ENCODE measurements around the gene FRMPD2. TPM values are rescaled to one million over a fixed set of nuclear protein-coding genes. Genes with fewer than 3 reads are reported as not detected.

FRMPD2 gene
- total and polyA plus RNA-seq, 4 donors, result 0.28 TPM; not detected in 3

GRCh38 chr10:48233559-48234005 lies 40.9 kb downstream of the FRMPD2 start:
- 92% methylated on average over 2 of the region's 2 CpGs for WGBS
- H3K9me3 ChIP-seq (ENCODE audit: control insufficient read depth in 4 of 4, low read length in 3 of 4), result no peaks in the 10 kb centered on the region
- no peaks in the 10 kb centered on the region for H3K4me1 ChIP-seq (ENCODE audit: control insufficient read depth in 4 of 4, insufficient read depth in 4 of 4, low read length in 3 of 4)
- TF ChIP-seq FOXA2 (IDR thresholded peaks at IDR 0.05), result no peak
- no peak for TF ChIP-seq TAF1 (conservative IDR thresholded peaks at IDR 0.05)
- no peak for TF ChIP-seq RAD21 (IDR thresholded peaks at IDR 0.05)
- no peak for TF ChIP-seq RXRA (IDR thresholded peaks at IDR 0.05)
- no peak for TF ChIP-seq HNF4G (IDR thresholded peaks at IDR 0.05)
- TF ChIP-seq JUND (IDR thresholded peaks at IDR 0.05), result no peak
- no peak for TF ChIP-seq NR2F2 (IDR thresholded peaks at IDR 0.05)
- TF ChIP-seq, protein P1, sequence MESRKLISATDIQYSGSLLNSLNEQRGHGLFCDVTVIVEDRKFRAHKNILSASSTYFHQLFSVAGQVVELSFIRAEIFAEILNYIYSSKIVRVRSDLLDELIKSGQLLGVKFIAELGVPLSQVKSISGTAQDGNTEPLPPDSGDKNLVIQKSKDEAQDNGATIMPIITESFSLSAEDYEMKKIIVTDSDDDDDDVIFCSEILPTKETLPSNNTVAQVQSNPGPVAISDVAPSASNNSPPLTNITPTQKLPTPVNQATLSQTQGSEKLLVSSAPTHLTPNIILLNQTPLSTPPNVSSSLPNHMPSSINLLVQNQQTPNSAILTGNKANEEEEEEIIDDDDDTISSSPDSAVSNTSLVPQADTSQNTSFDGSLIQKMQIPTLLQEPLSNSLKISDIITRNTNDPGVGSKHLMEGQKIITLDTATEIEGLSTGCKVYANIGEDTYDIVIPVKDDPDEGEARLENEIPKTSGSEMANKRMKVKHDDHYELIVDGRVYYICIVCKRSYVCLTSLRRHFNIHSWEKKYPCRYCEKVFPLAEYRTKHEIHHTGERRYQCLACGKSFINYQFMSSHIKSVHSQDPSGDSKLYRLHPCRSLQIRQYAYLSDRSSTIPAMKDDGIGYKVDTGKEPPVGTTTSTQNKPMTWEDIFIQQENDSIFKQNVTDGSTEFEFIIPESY (IDR thresholded peaks at IDR 0.05), result no peak
- no peak for TF ChIP-seq FOXA1 (IDR thresholded peaks at IDR 0.05)
- TF ChIP-seq, protein P2, sequence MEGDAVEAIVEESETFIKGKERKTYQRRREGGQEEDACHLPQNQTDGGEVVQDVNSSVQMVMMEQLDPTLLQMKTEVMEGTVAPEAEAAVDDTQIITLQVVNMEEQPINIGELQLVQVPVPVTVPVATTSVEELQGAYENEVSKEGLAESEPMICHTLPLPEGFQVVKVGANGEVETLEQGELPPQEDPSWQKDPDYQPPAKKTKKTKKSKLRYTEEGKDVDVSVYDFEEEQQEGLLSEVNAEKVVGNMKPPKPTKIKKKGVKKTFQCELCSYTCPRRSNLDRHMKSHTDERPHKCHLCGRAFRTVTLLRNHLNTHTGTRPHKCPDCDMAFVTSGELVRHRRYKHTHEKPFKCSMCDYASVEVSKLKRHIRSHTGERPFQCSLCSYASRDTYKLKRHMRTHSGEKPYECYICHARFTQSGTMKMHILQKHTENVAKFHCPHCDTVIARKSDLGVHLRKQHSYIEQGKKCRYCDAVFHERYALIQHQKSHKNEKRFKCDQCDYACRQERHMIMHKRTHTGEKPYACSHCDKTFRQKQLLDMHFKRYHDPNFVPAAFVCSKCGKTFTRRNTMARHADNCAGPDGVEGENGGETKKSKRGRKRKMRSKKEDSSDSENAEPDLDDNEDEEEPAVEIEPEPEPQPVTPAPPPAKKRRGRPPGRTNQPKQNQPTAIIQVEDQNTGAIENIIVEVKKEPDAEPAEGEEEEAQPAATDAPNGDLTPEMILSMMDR (IDR thresholded peaks at IDR 0.05; ENCODE audit: low read depth, low read length, missing input control), result no peak
- no peak for TF ChIP-seq YY1 (IDR thresholded peaks at IDR 0.05)
- no peak for TF ChIP-seq SP1 (IDR thresholded peaks at IDR 0.05)
- H3K36me3 ChIP-seq (ENCODE audit: control insufficient read depth in 4 of 4, insufficient read depth in 3 of 4, low read depth in 1 of 4, low read length in 3 of 4), result no peaks in the 10 kb centered on the region
- H3K4me3 ChIP-seq (ENCODE audit: low read depth in 1 of 3, low read length in 3 of 3), result no peak overlapping the region
- no peak overlapping the region for H3K27ac ChIP-seq (ENCODE audit: low read depth in 1 of 2, low read length in 2 of 2)
- H3K9ac ChIP-seq (ENCODE audit: low read depth in 1 of 2, low read length in 2 of 2), result no peak overlapping the region
- H3K27me3 ChIP-seq (ENCODE audit: control insufficient read depth in 4 of 4, insufficient read depth in 4 of 4, low read length in 3 of 4), result no peaks in the 10 kb centered on the region
- peak; percentile 23 for DNase-seq (ENCODE audit: low spot score)

GRCh38 chr10:48232717-48233447 lies 41.6 kb downstream of the FRMPD2 start:
- H3K27me3 ChIP-seq (ENCODE audit: control insufficient read depth in 4 of 4, insufficient read depth in 4 of 4, low read length in 3 of 4), result no peaks in the 10 kb centered on the region
- no peak for TF ChIP-seq HNF4A (conservative IDR thresholded peaks at IDR 0.05)
- TF ChIP-seq YY1 (IDR thresholded peaks at IDR 0.05), result no peak

GRCh38 chr10:48231699-48232315 lies 42.7 kb downstream of the FRMPD2 start:
- Histone ChIP-seq H3K36me3 (ENCODE audit: control insufficient read depth in 4 of 4, insufficient read depth in 3 of 4, low read depth in 1 of 4, low read length in 3 of 4) (no peaks in the 10 kb centered on the region), H3K9ac (ENCODE audit: low read depth in 1 of 2, low read length in 2 of 2) (no peak overlapping the region), H3K4me3 (ENCODE audit: low read depth in 1 of 3, low read length in 3 of 3) (no peak overlapping the region), H3K27me3 (ENCODE audit: control insufficient read depth in 4 of 4, insufficient read depth in 4 of 4, low read length in 3 of 4) (no peaks in the 10 kb centered on the region), H3K27ac (ENCODE audit: low read depth in 1 of 2, low read length in 2 of 2) (no peak overlapping the region), H3K4me1 (ENCODE audit: control insufficient read depth in 4 of 4, insufficient read depth in 4 of 4, low read length in 3 of 4) (no peaks in the 10 kb centered on the region), H3K9me3 (ENCODE audit: control insufficient read depth in 4 of 4, low read length in 3 of 4) (no peaks in the 10 kb centered on the region)
- WGBS, result 78% methylated on average over 6 of the region's 6 CpGs
- DNase-seq (ENCODE audit: low spot score), result peak; percentile 17
- TF ChIP-seq SP1 (IDR thresholded peaks at IDR 0.05) (no peak), EGR1 (IDR thresholded peaks at IDR 0.05; ENCODE audit: low read depth in 2 of 2) (no peak), RAD21 (IDR thresholded peaks at IDR 0.05) (no peak), YY1 (IDR thresholded peaks at IDR 0.05) (no peak)
- TF ChIP-seq, protein P2 (IDR thresholded peaks at IDR 0.05; ENCODE audit: low read depth, low read length, missing input control), result no peak
- TF ChIP-seq, protein P3, sequence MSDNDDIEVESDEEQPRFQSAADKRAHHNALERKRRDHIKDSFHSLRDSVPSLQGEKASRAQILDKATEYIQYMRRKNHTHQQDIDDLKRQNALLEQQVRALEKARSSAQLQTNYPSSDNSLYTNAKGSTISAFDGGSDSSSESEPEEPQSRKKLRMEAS (IDR thresholded peaks at IDR 0.05), result no peak
- TF ChIP-seq, protein P4, sequence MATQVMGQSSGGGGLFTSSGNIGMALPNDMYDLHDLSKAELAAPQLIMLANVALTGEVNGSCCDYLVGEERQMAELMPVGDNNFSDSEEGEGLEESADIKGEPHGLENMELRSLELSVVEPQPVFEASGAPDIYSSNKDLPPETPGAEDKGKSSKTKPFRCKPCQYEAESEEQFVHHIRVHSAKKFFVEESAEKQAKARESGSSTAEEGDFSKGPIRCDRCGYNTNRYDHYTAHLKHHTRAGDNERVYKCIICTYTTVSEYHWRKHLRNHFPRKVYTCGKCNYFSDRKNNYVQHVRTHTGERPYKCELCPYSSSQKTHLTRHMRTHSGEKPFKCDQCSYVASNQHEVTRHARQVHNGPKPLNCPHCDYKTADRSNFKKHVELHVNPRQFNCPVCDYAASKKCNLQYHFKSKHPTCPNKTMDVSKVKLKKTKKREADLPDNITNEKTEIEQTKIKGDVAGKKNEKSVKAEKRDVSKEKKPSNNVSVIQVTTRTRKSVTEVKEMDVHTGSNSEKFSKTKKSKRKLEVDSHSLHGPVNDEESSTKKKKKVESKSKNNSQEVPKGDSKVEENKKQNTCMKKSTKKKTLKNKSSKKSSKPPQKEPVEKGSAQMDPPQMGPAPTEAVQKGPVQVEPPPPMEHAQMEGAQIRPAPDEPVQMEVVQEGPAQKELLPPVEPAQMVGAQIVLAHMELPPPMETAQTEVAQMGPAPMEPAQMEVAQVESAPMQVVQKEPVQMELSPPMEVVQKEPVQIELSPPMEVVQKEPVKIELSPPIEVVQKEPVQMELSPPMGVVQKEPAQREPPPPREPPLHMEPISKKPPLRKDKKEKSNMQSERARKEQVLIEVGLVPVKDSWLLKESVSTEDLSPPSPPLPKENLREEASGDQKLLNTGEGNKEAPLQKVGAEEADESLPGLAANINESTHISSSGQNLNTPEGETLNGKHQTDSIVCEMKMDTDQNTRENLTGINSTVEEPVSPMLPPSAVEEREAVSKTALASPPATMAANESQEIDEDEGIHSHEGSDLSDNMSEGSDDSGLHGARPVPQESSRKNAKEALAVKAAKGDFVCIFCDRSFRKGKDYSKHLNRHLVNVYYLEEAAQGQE (IDR thresholded peaks at IDR 0.05), result no peak

More at GRCh38 chr10:48232717-48233447, 41.6 kb downstream of the FRMPD2 start:
- whole genome bisulfite sequencing, result 92% methylated on average over 3 of the region's 3 CpGs
- no peak overlapping the region for H3K4me3 ChIP-seq (ENCODE audit: low read depth in 1 of 3, low read length in 3 of 3)
- no peaks in the 10 kb centered on the region for H3K36me3 ChIP-seq (ENCODE audit: control insufficient read depth in 4 of 4, insufficient read depth in 3 of 4, low read depth in 1 of 4, low read length in 3 of 4)
- no peaks in the 10 kb centered on the region for H3K4me1 ChIP-seq (ENCODE audit: control insufficient read depth in 4 of 4, insufficient read depth in 4 of 4, low read length in 3 of 4)
- no peak overlapping the region for H3K9ac ChIP-seq (ENCODE audit: low read depth in 1 of 2, low read length in 2 of 2)
- no peak overlapping the region for H3K27ac ChIP-seq (ENCODE audit: low read depth in 1 of 2, low read length in 2 of 2)
- peak; percentile 23 for DNase-seq (ENCODE audit: low spot score)
- no peaks in the 10 kb centered on the region for H3K9me3 ChIP-seq (ENCODE audit: control insufficient read depth in 4 of 4, low read length in 3 of 4)
